ENCODE measurements around the gene OR1G1.

GRCh38 chr17:3104322-3104721 is 23.0 kb downstream of the OR1G1 start, which contains the start of gene OR1D2:
- no peak for TF ChIP-seq EP300 (IDR thresholded peaks at IDR 0.05)
- TF ChIP-seq CTCF (IDR thresholded peaks at IDR 0.05): no peak
- TF ChIP-seq POLR2A (IDR thresholded peaks at IDR 0.05): no peak

All from stomach (tissue), 4 donors.